Hepatocyte (in vitro differentiated cells): ENCODE measurements around the gene ACSS1. TPM values are rescaled to one million over a fixed set of nuclear protein-coding genes. Genes with fewer than 3 reads are reported as not detected.
A peak's percentile ranks its signal among the peaks of the same experiment; 100 is the strongest.

Experiments
- DNase-seq: peaks from one replicate; pipeline ENCODE4 v3.0.0-alpha.2; 2016; ENCODE audit warnings: low spot score
- H2AFZ ChIP-seq: fragments of 200-600 bp; sonication (generic); 2 replicates; pipeline ENCODE4 v1.6.0; 2016; ENCODE audit warnings: antibody characterized with exemption, mild to moderate bottlenecking
- H3K27ac ChIP-seq: fragments of 200-600 bp; sonication (generic); 2 replicates; pipeline ENCODE4 v1.5.1; 2016; ENCODE audit warnings: mild to moderate bottlenecking
- H3K27me3 ChIP-seq: fragments of 200-600 bp; sonication (generic); 2 replicates; pipeline ENCODE4 v1.6.1; 2016
- H3K36me3 ChIP-seq: fragments of 200-600 bp; sonication (generic); replicated peaks from 2 replicates; pipeline ENCODE4 v1.5.1; 2016; ENCODE audit warnings: low read depth; ENCODE audit not compliant: insufficient read depth
- H3K4me1 ChIP-seq: fragments of 200-600 bp; sonication (generic); 2 replicates; pipeline ENCODE4 v1.5.1; 2016; ENCODE audit warnings: mild to moderate bottlenecking, moderate library complexity; ENCODE audit not compliant: insufficient read depth
- H3K4me2 ChIP-seq: fragments of 200-600 bp; sonication (generic); 2 replicates; pipeline ENCODE4 v1.6.0; 2016
- H3K4me3 ChIP-seq: fragments of 200-600 bp; sonication (generic); 2 replicates; pipeline ENCODE4 v1.5.1; 2016; ENCODE audit warnings: mild to moderate bottlenecking
- H3K79me2 ChIP-seq: fragments of 200-600 bp; sonication (generic); 2 replicates; pipeline ENCODE4 v1.6.0; 2017; ENCODE audit warnings: mild to moderate bottlenecking
- H3K9me2 ChIP-seq: fragments of 200-600 bp; sonication (generic); replicated peaks from 2 replicates; pipeline ENCODE4 v1.6.0; 2017; ENCODE audit warnings: mild to moderate bottlenecking; ENCODE audit not compliant: insufficient read depth
- H3K9me3 ChIP-seq: fragments of 200-600 bp; sonication (generic); 2 replicates; pipeline ENCODE4 v1.5.1; 2016; ENCODE audit warnings: low read depth, mild to moderate bottlenecking
- H4K20me1 ChIP-seq: fragments of 200-600 bp; sonication (generic); 2 replicates; pipeline ENCODE4 v1.6.0; 2016; ENCODE audit warnings: mild to moderate bottlenecking; ENCODE audit not compliant: insufficient read depth, poor library complexity, severe bottlenecking
- CTCF ChIP-seq: fragments of 200-600 bp; sonication (generic); IDR thresholded peaks from 2 replicates; pipeline ENCODE4 v1.5.1; 2016; ENCODE audit warnings: antibody characterized with exemption, mild to moderate bottlenecking; ENCODE audit not compliant: poor library complexity
- EZH2 ChIP-seq: fragments of 200-600 bp; sonication (generic); IDR thresholded peaks from 2 replicates; pipeline ENCODE4 v1.6.1; 2016; ENCODE audit warnings: antibody characterized with exemption, mild to moderate bottlenecking, borderline replicate concordance
- EZH2phosphoT487 ChIP-seq: fragments of 200-600 bp; sonication (generic); IDR thresholded peaks from one replicate; pipeline ENCODE4 v1.6.1; 2018; ENCODE audit warnings: antibody characterized with exemption, mild to moderate bottlenecking, low read depth, moderate library complexity; ENCODE audit not compliant: unreplicated experiment, severe bottlenecking
- WGBS: methylation state at CpG from one replicate; pipeline ENCODE4 v1.1.6; 2016; ENCODE audit warnings: low lambda C conversion rate; ENCODE audit errors: missing lambda C conversion rate; 5-methylcytosine and 5-hydroxymethylcytosine counted together
- polyA plus RNA-seq: library from polyadenylated mRNA; unstranded; fragments of >200 nt; fragmentation: Nextera tagmentation; extraction: Ambion mirVana; gene quantifications from 2 replicates; pipeline ENCODE4 v1.2.1, GENCODE V29; 2016
- total RNA-seq: library from RNA; depleted of rRNA; stranded (reverse); fragments of >200 nt; gene quantifications from 2 replicates; pipeline ENCODE4 v1.2.3, GENCODE V29; 2014

The ACSS1 gene
- 20.5 and 22.2 TPM in 2 replicates for total RNA-seq
- 28.2 and 37.7 TPM in 2 replicates for polyA plus RNA-seq

- Histone ChIP-seq H3K9me2 (no peaks in the 10 kb centered on the region), H4K20me1 (peaks cover 9% of the 10 kb centered on the region), H3K4me3 (peak within 1 kb of the TSS; percentile 91), H3K9me3 (no peaks in the 10 kb centered on the region), H3K27me3 (peaks cover 3% of the 10 kb centered on the region), H3K27ac (peak within 1 kb of the TSS; percentile 94), H3K4me2 (peak within 1 kb of the TSS; percentile 94), H3K36me3 (no peaks in the 10 kb centered on the region), H3K4me1 (peaks cover 53% of the 10 kb centered on the region), H2AFZ (peak within 1 kb of the TSS; percentile 71), H3K79me2 (peaks cover 28% of the 10 kb centered on the region)
- TF ChIP-seq EZH2phosphoT487 = no peak
- no peak for TF ChIP-seq CTCF
- no peak for TF ChIP-seq EZH2
- WGBS = 15% methylated on average over 35 of the region's 56 CpGs
- peak; percentile 68 for DNase-seq
Measured at GRCh38 chr20:25058051-25058846, at the start of gene ACSS1. Gene ACSS1 (minus strand): TSS chr20:25058139. CDS start chr20:25058102, 37 bp downstream.

- H3K4me2 ChIP-seq = no peak overlapping the region
- no peak for TF ChIP-seq CTCF
- no peak for TF ChIP-seq EZH2
- no peak for TF ChIP-seq EZH2phosphoT487
- no peak for DNase-seq
- no peaks in the 10 kb centered on the region for H3K9me2 ChIP-seq
- H3K4me3 ChIP-seq = no peak overlapping the region
- no peak overlapping the region for H2AFZ ChIP-seq
- no peaks in the 10 kb centered on the region for H3K79me2 ChIP-seq
- H3K36me3 ChIP-seq = no peaks in the 10 kb centered on the region
- H3K27me3 ChIP-seq = no peaks in the 10 kb centered on the region
- H4K20me1 ChIP-seq = no peaks in the 10 kb centered on the region
- 94% methylated on average over 3 of the region's 3 CpGs for whole genome bisulfite sequencing
- no peaks in the 10 kb centered on the region for H3K9me3 ChIP-seq
- no peaks in the 10 kb centered on the region for H3K4me1 ChIP-seq
- H3K27ac ChIP-seq = no peak overlapping the region
Measured at GRCh38 chr20:25103526-25103925, 45.6 kb upstream of the ACSS1 start.

GRCh38 chr20:25100914-25101313 is 43.0 kb upstream of the ACSS1 start:
- TF ChIP-seq EZH2phosphoT487 = no peak
- no peak for TF ChIP-seq EZH2
- no peak for TF ChIP-seq CTCF
- no peaks in the 10 kb centered on the region for H3K36me3 ChIP-seq
- no peak overlapping the region for H3K4me3 ChIP-seq
- no peaks in the 10 kb centered on the region for H3K4me1 ChIP-seq
- no peak overlapping the region for H3K27ac ChIP-seq
- H3K9me2 ChIP-seq = no peaks in the 10 kb centered on the region
- H3K9me3 ChIP-seq = no peaks in the 10 kb centered on the region
- no peak for DNase-seq
- H4K20me1 ChIP-seq = no peaks in the 10 kb centered on the region
- no peak overlapping the region for H2AFZ ChIP-seq
- no peaks in the 10 kb centered on the region for H3K79me2 ChIP-seq
- H3K4me2 ChIP-seq = no peak overlapping the region
- 87% methylated on average over 3 of the region's 3 CpGs for WGBS
- peaks cover 6% of the 10 kb centered on the region for H3K27me3 ChIP-seq
